WTC11 (cell line): ENCODE results near the gene ANXA6. TPM values are rescaled to one million over a fixed set of nuclear protein-coding genes. Genes with fewer than 3 reads are reported as not detected.

Experiments
- ATAC-seq: fragments of 200-7000 bp; cut with Tn5 transposase; 2 replicates; pipeline ENCODE4 v1.10.0; 2021; ENCODE audit warnings: mild to moderate bottlenecking, moderate library complexity
- CTCF ChIA-PET: fragments of 300-600 bp; sonication (Branson Sonifier 250); formaldehyde crosslinking; loops from one replicate; lab custom pipeline; 2021; ENCODE audit warnings: antibody characterized with exemption; lab: Charles Lee
- POLR2A ChIA-PET: fragments of 350-600 bp; sonication (Branson Sonifier 250); formaldehyde crosslinking; loops from one replicate; lab custom pipeline; 2021; ENCODE audit warnings: antibody characterized with exemption; lab: Charles Lee
- DNase-seq: peaks from one replicate; pipeline ENCODE4 v3.0.0; 2021; ENCODE audit warnings: low spot score
- H3K27ac Mint-ChIP-seq: 2 replicates; pipeline ENCODE4 v1.8.0; 2021; ENCODE audit warnings: mixed read lengths
- H3K27me3 Mint-ChIP-seq: 2 replicates; pipeline ENCODE4 v1.8.0; 2021; ENCODE audit warnings: low read depth, mild to moderate bottlenecking, moderate library complexity, mixed read lengths
- H3K36me3 Mint-ChIP-seq: 2 replicates; pipeline ENCODE4 v1.8.0; 2021; ENCODE audit warnings: mixed read lengths
- H3K4me1 Mint-ChIP-seq: 2 replicates; pipeline ENCODE4 v1.8.0; 2022; ENCODE audit warnings: mixed read lengths
- H3K4me3 Mint-ChIP-seq: 2 replicates; pipeline ENCODE4 v1.8.0; 2021; ENCODE audit warnings: mild to moderate bottlenecking, moderate library complexity, mixed read lengths
- H3K9me3 Mint-ChIP-seq: 2 replicates; pipeline ENCODE4 v1.8.0; 2021; ENCODE audit warnings: mixed read lengths
- ELF4 ChIP-seq: sonication (generic); formaldehyde crosslinking; IDR thresholded peaks from 2 replicates; pipeline ENCODE4 v1.8.1; 2022; ENCODE audit warnings: low read depth, mild to moderate bottlenecking, moderate library complexity, missing genetic modification reagents
- FOXJ3 ChIP-seq: sonication (generic); formaldehyde crosslinking; IDR thresholded peaks from 2 replicates; pipeline ENCODE4 v1.9.0; 2021; ENCODE audit warnings: missing genetic modification reagents, mild to moderate bottlenecking, borderline replicate concordance
- GABPB1 ChIP-seq: sonication (generic); formaldehyde crosslinking; IDR thresholded peaks from 2 replicates; pipeline ENCODE4 v1.8.1; 2023; ENCODE audit warnings: mild to moderate bottlenecking, missing genetic modification reagents
- GTF2I ChIP-seq: fragments of 250-450 bp; sonication (Bioruptor Pico); conservative IDR thresholded peaks from 2 replicates; pipeline ENCODE4 v1.4.0; 2021; ENCODE audit warnings: mild to moderate bottlenecking
- HMGA2 ChIP-seq: fragments of 250-450 bp; sonication (Bioruptor Pico); IDR thresholded peaks from 2 replicates; pipeline ENCODE4 v1.4.0; 2021; ENCODE audit warnings: mild to moderate bottlenecking, moderate library complexity
- MXD4 ChIP-seq: fragments of 250-450 bp; sonication (Bioruptor Pico); IDR thresholded peaks from 2 replicates; pipeline ENCODE4 v1.8.0; 2021; ENCODE audit warnings: mild to moderate bottlenecking, moderate library complexity, borderline replicate concordance
- NFATC4 ChIP-seq: fragments of 250-450 bp; sonication (Bioruptor Pico); IDR thresholded peaks from 2 replicates; pipeline ENCODE4 v1.9.0; 2021; ENCODE audit warnings: mild to moderate bottlenecking
- NFE2L1 ChIP-seq: sonication (generic); formaldehyde crosslinking; IDR thresholded peaks from 2 replicates; pipeline ENCODE4 v1.8.1; 2023; ENCODE audit warnings: missing genetic modification reagents
- NR2C2 ChIP-seq: sonication (generic); formaldehyde crosslinking; IDR thresholded peaks from 2 replicates; pipeline ENCODE4 v1.8.0; 2022; ENCODE audit warnings: mild to moderate bottlenecking, missing genetic modification reagents
- NR3C1 ChIP-seq: sonication (generic); formaldehyde crosslinking; conservative IDR thresholded peaks from 2 replicates; pipeline ENCODE4 v1.8.1; 2023; ENCODE audit warnings: low read depth, mild to moderate bottlenecking, missing genetic modification reagents
- PRDM15 ChIP-seq: sonication (generic); formaldehyde crosslinking; IDR thresholded peaks from 2 replicates; pipeline ENCODE4 v1.8.0; 2022; ENCODE audit warnings: missing genetic modification reagents
- PRRX2 ChIP-seq: fragments of 250-450 bp; sonication (Bioruptor Pico); IDR thresholded peaks from 2 replicates; pipeline ENCODE4 v1.8.0; 2021; ENCODE audit warnings: mild to moderate bottlenecking
- SMAD4 ChIP-seq: sonication (generic); formaldehyde crosslinking; IDR thresholded peaks from 2 replicates; pipeline ENCODE4 v1.8.0; 2022; ENCODE audit warnings: mild to moderate bottlenecking, missing genetic modification reagents
- TCF7 ChIP-seq: sonication (generic); formaldehyde crosslinking; IDR thresholded peaks from 2 replicates; pipeline ENCODE4 v1.8.0; 2022; ENCODE audit warnings: mild to moderate bottlenecking, low read depth, missing genetic modification reagents, moderate library complexity
- TEAD1 ChIP-seq: sonication (generic); formaldehyde crosslinking; IDR thresholded peaks from 2 replicates; pipeline ENCODE4 v1.8.0; 2022; ENCODE audit warnings: mild to moderate bottlenecking, missing genetic modification reagents
- ZMAT4 ChIP-seq: fragments of 250-450 bp; sonication (Bioruptor Pico); IDR thresholded peaks from 2 replicates; pipeline ENCODE4 v1.9.0; 2021; ENCODE audit warnings: mild to moderate bottlenecking
- ZNF219 ChIP-seq: sonication (generic); formaldehyde crosslinking; IDR thresholded peaks from 2 replicates; pipeline ENCODE4 v1.8.0; 2023; ENCODE audit warnings: missing genetic modification reagents, mild to moderate bottlenecking, borderline replicate concordance
- ZNF232 ChIP-seq: sonication (generic); formaldehyde crosslinking; IDR thresholded peaks from 2 replicates; pipeline ENCODE4 v1.8.0; 2022; ENCODE audit warnings: mild to moderate bottlenecking, missing genetic modification reagents
- ZNF425 ChIP-seq: fragments of 250-450 bp; sonication (Bioruptor Pico); conservative IDR thresholded peaks from 2 replicates; pipeline ENCODE4 v1.9.0; 2021; ENCODE audit warnings: mild to moderate bottlenecking
- ZSCAN18 ChIP-seq: fragments of 250-450 bp; sonication (Bioruptor Pico); IDR thresholded peaks from 2 replicates; pipeline ENCODE4 v2.1.2; 2022; ENCODE audit warnings: mild to moderate bottlenecking, moderate library complexity
- total RNA-seq: library from RNA; stranded (reverse); gene quantifications from 3 replicates; pipeline ENCODE4 v1.2.3, GENCODE V29; 2021

ANXA6 gene
- total RNA-seq, 1 experiment from 2014 or later: 92.8 TPM

GRCh38 chr5:151181818-151182523 is 24.4 kb upstream of the ANXA6 start (continued):
- TF ChIP-seq PRRX2 (CRISPR knock-in tag) (no peak), ELF4 (no peak)

- no peak for DNase-seq
- peaks cover 3% of the 10 kb centered on the region; the same call in 1 of the 2 replicates for H3K27me3 Mint-ChIP-seq
- ChIA-PET CTCF (no interaction called here), POLR2A (no interaction called here)
- ATAC-seq: no peak
- no peaks in the 10 kb centered on the region for H3K9me3 Mint-ChIP-seq
- H3K27ac Mint-ChIP-seq: no peak overlapping the region
- H3K36me3 Mint-ChIP-seq: no peaks in the 10 kb centered on the region
- TF ChIP-seq FOXJ3 (CRISPR knock-in tag) (no peak), ZSCAN18 (no peak), NR2C2 (CRISPR knock-in tag) (no peak), TCF7 (CRISPR knock-in tag) (no peak), HMGA2 (CRISPR knock-in tag) (no peak), PRDM15 (CRISPR knock-in tag) (no peak), MXD4 (no peak)
- no peak overlapping the region for H3K4me3 Mint-ChIP-seq
- H3K4me1 Mint-ChIP-seq: peaks cover under 1% of the 10 kb centered on the region; the same call in 1 of the 2 replicates
Measured at GRCh38 chr5:151180291-151180690, 22.7 kb upstream of the ANXA6 start.

- CTCF ChIA-PET: interaction anchor here (1.2 kb wide), 1 partner anchor 22 kb away, joined by 3 read pairs; the partner anchor contains the start of gene ANXA6
- Mint-ChIP-seq H3K4me1 (peaks cover 2% of the 10 kb centered on the region), H3K36me3 (no peaks in the 10 kb centered on the region), H3K27ac (no peak overlapping the region), H3K27me3 (peaks cover 3% of the 10 kb centered on the region; the same call in 1 of the 2 replicates), H3K9me3 (no peaks in the 10 kb centered on the region), H3K4me3 (no peak overlapping the region)
- no peak for TF ChIP-seq HMGA2 (CRISPR knock-in tag)
- no peak for DNase-seq
- ATAC-seq: no peak
- POLR2A ChIA-PET: no interaction called here
Measured at GRCh38 chr5:151179489-151179840, 21.9 kb upstream of the ANXA6 start.

GRCh38 chr5:151178777-151179488 is 21.4 kb upstream of the ANXA6 start:
- Mint-ChIP-seq H3K9me3 (no peaks in the 10 kb centered on the region), H3K36me3 (no peaks in the 10 kb centered on the region), H3K4me1 (peaks cover 7% of the 10 kb centered on the region), H3K27me3 (peaks cover 3% of the 10 kb centered on the region; the same call in 1 of the 2 replicates), H3K27ac (no peak overlapping the region), H3K4me3 (no peak overlapping the region)
- no peak for TF ChIP-seq GABPB1
- no peak for TF ChIP-seq NR3C1 (CRISPR knock-in tag)
- no peak for TF ChIP-seq SMAD4 (CRISPR knock-in tag)
- TF ChIP-seq NFE2L1 (CRISPR knock-in tag): no peak
- no peak for TF ChIP-seq ZNF425 (CRISPR knock-in tag)
- no peak for TF ChIP-seq TCF7 (CRISPR knock-in tag)
- no peak for TF ChIP-seq ZMAT4 (CRISPR knock-in tag)
- TF ChIP-seq ZNF219: no peak
- no peak for TF ChIP-seq GTF2I (CRISPR knock-in tag)
- no peak for TF ChIP-seq TEAD1 (CRISPR knock-in tag)
- TF ChIP-seq NFATC4 (CRISPR knock-in tag): no peak
- no peak for TF ChIP-seq PRRX2 (CRISPR knock-in tag)
- TF ChIP-seq ZNF232 (CRISPR knock-in tag): no peak
- DNase-seq (no peak), ATAC-seq (no peak)
- ChIA-PET CTCF (interaction anchor here (1.2 kb wide), 1 partner anchor 22 kb away, joined by 3 read pairs; the partner anchor contains the start of gene ANXA6), POLR2A (no interaction called here)
